Measurements from ENCODE around the gene DIAPH2.

DIAPH2 gene

GRCh38 chrX:96692890-96693289, 8.2 kb downstream of the DIAPH2 start:
- TF ChIP-seq CTCF (IDR thresholded peaks at IDR 0.05; ENCODE audit: low read depth, low read length): no peak
- H3K27me3 ChIP-seq: no peaks in the 10 kb centered on the region
- H3K36me3 ChIP-seq: no peaks in the 10 kb centered on the region
- H3K9me3 ChIP-seq: no peaks in the 10 kb centered on the region
- no peaks in the 10 kb centered on the region for H3K4me1 ChIP-seq
- no peak for DNase-seq
- H3K4me3 ChIP-seq (ENCODE audit: low read depth, low read length): no peak overlapping the region

- Histone ChIP-seq H3K4me3 (ENCODE audit: low read depth, low read length) (no peak overlapping the region), H3K27me3 (no peaks in the 10 kb centered on the region), H3K9me3 (no peaks in the 10 kb centered on the region), H3K4me1 (no peaks in the 10 kb centered on the region), H3K36me3 (no peaks in the 10 kb centered on the region)
- no peak for TF ChIP-seq CTCF (IDR thresholded peaks at IDR 0.05; ENCODE audit: low read depth, low read length)
- no peak for DNase-seq
These were observed 8.8 kb downstream of the DIAPH2 start for GRCh38 chrX:96693407-96693806.

GRCh38 chrX:96696462-96696861, 11.8 kb downstream of the DIAPH2 start:
- Histone ChIP-seq H3K9me3 (no peaks in the 10 kb centered on the region), H3K4me1 (no peaks in the 10 kb centered on the region), H3K36me3 (no peaks in the 10 kb centered on the region), H3K4me3 (ENCODE audit: low read depth, low read length) (no peak overlapping the region), H3K27me3 (no peaks in the 10 kb centered on the region)
- no peak for TF ChIP-seq CTCF (IDR thresholded peaks at IDR 0.05; ENCODE audit: low read depth, low read length)
- no peak for DNase-seq

GRCh38 chrX:96700625-96701024, 16.0 kb downstream of the DIAPH2 start:
- Histone ChIP-seq H3K9me3 (no peaks in the 10 kb centered on the region), H3K4me3 (ENCODE audit: low read depth, low read length) (no peak overlapping the region), H3K27me3 (no peaks in the 10 kb centered on the region), H3K4me1 (no peaks in the 10 kb centered on the region), H3K36me3 (no peaks in the 10 kb centered on the region)
- no peak for DNase-seq
- TF ChIP-seq CTCF (IDR thresholded peaks at IDR 0.05; ENCODE audit: low read depth, low read length): no peak

DNA sequence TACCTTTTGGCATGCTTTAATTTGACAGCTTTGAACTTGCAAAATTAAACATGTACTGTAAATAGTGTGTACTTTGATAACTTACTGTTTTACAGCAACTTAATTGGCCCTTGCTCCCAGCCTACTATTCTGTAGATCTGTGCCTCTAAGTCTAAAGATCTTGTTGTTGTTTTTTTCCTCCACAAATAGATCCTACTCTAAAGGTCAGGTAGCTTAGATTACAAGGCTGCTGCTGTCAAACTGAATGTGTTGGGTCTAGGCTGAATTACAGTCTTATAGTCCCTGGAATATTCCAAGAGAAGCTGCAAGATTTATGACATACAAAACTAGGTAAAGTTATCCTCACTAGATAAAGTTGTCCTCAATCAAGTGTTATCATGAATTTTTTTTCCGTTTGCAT, 18.7 kb downstream of the DIAPH2 start:
- no peaks in the 10 kb centered on the region for H3K36me3 ChIP-seq
- H3K9me3 ChIP-seq: no peaks in the 10 kb centered on the region
- H3K4me3 ChIP-seq (ENCODE audit: low read depth, low read length): no peak overlapping the region
- DNase-seq: no peak
- H3K4me1 ChIP-seq: no peaks in the 10 kb centered on the region
- TF ChIP-seq CTCF (IDR thresholded peaks at IDR 0.05; ENCODE audit: low read depth, low read length): no peak
- no peaks in the 10 kb centered on the region for H3K27me3 ChIP-seq

DNA sequence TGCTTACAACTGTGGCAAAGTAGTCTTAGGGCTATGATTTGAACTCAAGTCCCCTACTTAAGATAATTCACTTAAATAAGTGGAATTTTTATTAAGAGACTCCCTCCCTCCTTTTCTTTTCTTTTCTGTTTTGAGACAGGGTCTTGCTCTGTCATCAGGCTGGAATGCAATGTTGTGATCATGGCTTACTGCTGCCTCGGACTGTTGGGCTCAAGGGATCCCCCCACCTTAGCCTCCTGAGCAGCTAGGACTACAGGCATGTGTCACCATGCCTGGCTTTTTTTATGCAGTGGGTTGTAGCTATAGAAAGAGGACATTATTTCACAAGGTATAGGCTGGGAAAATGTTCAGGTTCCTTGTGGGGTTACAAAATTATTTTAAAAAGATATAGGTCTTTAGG, 19.2 kb downstream of the DIAPH2 start:
- TF ChIP-seq CTCF (IDR thresholded peaks at IDR 0.05; ENCODE audit: low read depth, low read length): no peak
- Histone ChIP-seq H3K36me3 (no peaks in the 10 kb centered on the region), H3K27me3 (no peaks in the 10 kb centered on the region), H3K9me3 (no peaks in the 10 kb centered on the region), H3K4me3 (ENCODE audit: low read depth, low read length) (no peak overlapping the region), H3K4me1 (no peaks in the 10 kb centered on the region)
- no peak for DNase-seq
